GM10266 (cell line): ENCODE results near the gene UNC93A.
"Not testable (repeated sequence)": the region's sequence is repeated elsewhere in the genome, so short reads cannot be mapped to it uniquely, and the experiment has no call there.

Experiments
- DNase-seq: peaks from one replicate; pipeline ENCODE4 v3.0.0; 2012; ENCODE audit errors: extremely low spot score
- TF ChIP-seq, protein P1 (sequence below): IDR thresholded peaks from 2 replicates; pipeline ENCODE4 v1.5.1; 2012; ENCODE audit warnings: mild to moderate bottlenecking, low read depth; ENCODE audit not compliant: control insufficient read depth, insufficient read depth; ENCODE audit errors: missing control alignments

The UNC93A gene

DNA sequence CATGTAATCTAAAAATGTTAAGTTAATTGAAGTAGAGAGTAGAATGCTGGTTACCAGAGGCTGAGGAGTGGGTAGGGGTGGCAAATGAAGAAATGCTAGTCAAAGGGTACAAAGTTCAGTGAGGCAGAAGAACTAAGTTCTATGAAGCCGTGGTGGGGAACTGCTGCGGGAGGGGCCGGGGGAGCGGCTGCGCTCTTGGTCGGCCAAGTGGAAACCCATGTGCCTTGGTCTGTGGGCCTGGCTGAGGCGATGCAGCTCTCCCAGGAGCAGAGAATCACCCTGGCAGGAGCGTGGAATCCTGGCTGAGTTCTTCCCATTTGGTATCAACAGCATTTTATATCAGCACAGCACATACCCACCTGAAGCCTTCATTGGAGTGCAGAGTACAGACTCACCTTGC, 56.1 kb downstream of the UNC93A start:
- TF ChIP-seq, protein P1, sequence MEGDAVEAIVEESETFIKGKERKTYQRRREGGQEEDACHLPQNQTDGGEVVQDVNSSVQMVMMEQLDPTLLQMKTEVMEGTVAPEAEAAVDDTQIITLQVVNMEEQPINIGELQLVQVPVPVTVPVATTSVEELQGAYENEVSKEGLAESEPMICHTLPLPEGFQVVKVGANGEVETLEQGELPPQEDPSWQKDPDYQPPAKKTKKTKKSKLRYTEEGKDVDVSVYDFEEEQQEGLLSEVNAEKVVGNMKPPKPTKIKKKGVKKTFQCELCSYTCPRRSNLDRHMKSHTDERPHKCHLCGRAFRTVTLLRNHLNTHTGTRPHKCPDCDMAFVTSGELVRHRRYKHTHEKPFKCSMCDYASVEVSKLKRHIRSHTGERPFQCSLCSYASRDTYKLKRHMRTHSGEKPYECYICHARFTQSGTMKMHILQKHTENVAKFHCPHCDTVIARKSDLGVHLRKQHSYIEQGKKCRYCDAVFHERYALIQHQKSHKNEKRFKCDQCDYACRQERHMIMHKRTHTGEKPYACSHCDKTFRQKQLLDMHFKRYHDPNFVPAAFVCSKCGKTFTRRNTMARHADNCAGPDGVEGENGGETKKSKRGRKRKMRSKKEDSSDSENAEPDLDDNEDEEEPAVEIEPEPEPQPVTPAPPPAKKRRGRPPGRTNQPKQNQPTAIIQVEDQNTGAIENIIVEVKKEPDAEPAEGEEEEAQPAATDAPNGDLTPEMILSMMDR, result no peak
- DNase-seq, result no peak

DNA sequence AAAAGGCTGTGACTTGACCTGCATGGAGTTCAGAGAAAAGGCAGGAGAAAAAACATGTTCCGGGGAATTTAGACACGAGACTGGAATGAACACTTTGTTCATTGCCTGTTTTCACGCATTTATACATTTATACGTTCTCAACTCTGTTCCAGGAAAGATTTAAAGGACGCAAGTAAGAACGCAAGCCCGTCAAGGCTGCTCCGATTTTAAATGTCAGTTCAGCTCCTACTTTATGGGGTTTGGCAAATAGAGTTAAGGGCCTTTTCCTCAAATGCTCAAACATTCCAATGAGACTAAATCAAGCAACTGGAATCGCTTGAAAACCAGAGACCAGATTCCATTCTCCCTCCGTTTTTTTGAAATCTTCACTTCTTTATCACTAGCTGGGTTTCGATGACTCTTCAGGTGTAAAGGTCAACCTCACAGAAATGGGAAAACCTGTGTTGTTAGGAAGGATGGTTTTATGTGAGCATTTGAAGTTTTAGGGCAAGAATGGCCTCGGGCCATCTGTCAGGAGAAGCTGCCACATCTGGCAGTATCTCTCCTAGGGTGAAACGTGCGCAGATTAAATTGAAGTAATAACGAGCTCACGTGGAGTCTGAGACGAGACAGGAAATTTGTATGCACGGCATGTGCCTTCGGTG, 58.6 kb downstream of the UNC93A start:
- no peak for DNase-seq
- TF ChIP-seq, protein P1, result no peak

DNA sequence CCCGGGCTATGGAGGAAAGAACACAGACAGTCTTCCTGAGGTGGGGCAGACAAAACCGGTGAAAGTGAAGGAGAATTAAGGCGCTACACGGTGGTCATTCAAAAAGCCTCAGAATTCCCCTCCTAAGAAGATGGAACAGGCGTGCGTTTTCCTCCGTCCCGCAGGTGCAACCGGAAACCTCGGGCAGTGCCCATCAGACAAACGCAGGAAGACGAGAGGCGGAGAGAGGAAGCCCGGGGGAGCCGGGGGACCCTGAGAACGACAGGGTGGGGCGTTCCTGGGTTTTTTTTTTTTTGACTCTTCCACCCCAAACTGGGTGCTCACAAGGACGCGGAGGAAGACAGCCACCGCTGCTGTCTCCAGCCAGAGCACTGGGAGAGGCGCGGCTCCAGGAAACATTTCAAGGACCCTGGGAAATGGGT, 59.2 kb downstream of the UNC93A start:
- no peak for DNase-seq
- TF ChIP-seq, protein P1, result no peak

DNA sequence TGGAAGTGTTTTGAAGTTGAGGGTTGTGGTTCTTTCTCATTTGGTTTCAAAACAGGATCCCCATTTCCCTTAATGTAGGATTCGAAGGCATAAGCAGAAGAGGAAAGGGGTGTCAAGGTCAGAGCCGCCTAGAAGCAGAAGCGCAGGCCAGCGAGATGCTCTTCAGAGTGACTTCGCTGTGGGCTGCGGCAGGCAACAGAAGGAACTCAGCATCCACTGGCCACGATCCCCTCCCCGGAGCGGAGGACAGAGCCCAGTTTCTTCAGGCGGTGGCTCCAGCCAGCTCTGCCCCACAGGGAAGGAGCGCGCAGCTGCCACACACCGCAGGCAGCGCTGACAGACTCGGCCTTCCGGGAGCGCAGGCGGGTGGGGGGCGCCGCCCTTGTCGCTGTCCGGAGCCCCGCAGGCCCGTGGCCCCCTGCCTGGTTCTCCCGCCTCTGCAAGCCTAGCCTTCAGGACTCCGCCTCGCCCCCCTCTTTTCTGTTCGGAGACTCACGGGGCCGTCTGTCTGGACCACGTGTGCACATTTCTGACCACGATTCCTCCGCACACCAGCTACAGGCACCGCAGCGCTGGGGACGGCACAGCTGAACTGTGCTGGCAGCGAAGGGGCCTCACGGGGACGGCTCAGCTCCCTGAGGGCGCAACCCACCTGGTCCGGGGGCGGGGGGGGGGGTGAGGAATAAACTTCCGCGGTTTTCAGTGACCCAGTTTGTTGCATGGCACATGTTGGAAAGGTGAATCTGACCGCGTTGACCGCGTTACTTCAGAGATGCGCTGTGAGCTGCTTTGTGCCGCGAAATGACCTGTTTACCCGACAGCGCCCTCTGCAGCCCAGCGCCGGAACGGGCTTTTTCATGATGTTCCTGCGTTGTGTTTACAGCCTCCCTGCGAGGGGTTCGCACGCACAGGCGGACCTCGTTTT, 59.9 kb downstream of the UNC93A start:
- DNase-seq, result peak; percentile 61

DNA sequence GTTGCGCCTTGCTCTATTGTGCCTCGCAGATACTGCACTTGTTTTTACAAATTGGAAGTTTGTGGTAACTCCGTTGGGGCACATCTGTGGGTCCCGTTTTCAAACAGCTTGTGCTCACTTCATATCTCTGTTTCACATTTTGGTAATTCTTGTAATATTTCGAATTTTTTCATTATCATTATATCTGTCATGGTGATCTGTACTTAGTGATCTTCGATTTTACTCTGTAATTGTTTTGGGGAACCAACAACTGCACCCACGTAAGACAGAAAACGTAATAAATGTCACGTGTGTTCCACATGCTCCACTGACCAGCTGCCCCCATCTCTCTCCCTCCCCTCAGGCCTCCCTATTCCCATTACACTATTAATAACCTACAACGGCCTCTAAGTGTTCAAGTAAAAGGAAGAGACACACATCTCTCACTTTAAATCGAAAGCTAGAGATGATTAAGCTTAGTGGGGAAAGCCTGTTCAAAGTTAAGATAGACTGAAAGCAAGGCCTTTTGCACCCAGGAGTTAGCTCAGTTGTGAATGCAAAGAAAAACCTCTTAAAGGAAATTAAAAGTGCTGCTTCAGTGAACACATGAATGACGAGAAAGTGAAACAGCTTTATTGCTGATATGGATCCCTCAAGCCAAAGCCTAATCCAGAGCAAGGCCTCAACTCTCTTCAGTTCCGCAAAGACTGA, 60.7 kb downstream of the UNC93A start:
- TF ChIP-seq, protein P1, result no peak
- no peak for DNase-seq

More for the DNA sequence above, 59.9 kb downstream of the UNC93A start:
- TF ChIP-seq, protein P1, result peak; percentile 79

DNA sequence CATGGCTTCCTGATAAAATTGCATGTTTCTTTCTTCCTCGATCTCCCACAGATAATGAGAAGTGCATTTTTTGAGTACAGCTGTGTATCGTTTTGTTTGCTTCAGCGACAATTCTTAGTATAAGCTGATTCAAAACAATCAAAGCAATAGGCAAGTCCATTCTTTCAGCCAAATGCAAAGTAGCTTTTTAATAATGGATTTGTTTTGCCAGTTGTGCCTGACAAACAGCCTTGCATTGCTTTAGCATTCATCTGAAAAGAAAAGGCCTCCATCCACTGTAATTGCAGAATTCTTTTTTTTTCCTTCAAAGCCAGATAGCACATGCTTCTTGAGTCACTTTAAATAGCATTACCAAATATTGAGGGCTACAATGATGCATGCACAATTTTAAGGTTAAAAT, 65.8 kb downstream of the UNC93A start:
- DNase-seq, result no peak
- TF ChIP-seq, protein P1, result no peak

DNA sequence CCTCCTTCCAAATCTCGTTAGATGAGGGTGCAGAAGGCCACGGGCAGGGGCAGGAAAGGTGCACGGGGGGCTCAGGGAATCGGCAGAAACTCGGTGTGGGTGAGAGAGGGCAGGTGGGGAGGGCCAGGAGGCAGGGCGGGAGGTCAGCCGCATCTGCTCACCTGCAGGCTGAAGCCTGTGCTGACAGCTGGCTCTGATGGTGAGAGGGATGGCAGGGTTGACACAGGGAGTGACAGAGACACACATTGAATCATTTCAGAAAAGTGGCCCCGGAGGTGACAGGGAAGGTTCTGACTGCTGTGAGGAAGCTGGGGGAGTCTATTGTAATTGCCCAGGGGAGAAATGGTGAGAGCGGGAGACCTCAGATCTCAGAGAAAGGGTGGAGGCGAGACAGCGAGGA, 67.3 kb downstream of the UNC93A start:
- DNase-seq, result not testable (repeated sequence)

DNA sequence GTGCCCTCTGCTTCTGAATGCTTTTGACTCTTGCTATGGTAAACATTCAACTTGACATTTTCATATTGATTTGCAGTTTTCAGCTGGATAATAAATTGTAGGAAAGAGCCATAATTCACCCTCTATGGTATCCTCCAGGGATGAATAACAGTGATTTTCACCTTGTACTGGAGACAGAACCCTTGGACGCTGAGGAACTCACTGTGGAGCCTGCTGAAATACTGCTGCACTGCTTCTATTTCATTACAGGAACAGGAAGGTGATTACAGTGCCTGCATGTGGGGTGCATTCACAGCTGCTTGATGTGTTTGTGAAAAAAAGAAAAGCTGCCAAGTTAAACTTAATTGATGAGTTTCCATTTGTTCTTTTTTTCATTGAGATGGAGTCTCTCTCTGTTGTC, 70.1 kb downstream of the UNC93A start:
- DNase-seq, result not testable (repeated sequence)
